ENCODE measurements around the gene PPP4R1. TPM values are rescaled to one million over a fixed set of nuclear protein-coding genes. Genes with fewer than 3 reads are reported as not detected.

Gene PPP4R1
- 113 and 114 TPM in 2 replicates for total RNA-seq

GRCh38 chr18:9614401-9615279 is at the start of gene PPP4R1:
TSS of gene PPP4R1 (minus strand) at chr18:9614559. CDS start at chr18:9614484, 75 bp downstream.

Other genes with a start within 250 kb of the PPP4R1 start
- gene RALBP1, start 139.0 kb downstream of the PPP4R1 start, total RNA-seq: 64.0 and 72.9 TPM in 2 replicates
- 50.5 and 71.5 TPM in 2 replicates for gene RAB31, start 93.7 kb upstream of the PPP4R1 start, total RNA-seq